ENCODE data around the gene DYTN.

DNA sequence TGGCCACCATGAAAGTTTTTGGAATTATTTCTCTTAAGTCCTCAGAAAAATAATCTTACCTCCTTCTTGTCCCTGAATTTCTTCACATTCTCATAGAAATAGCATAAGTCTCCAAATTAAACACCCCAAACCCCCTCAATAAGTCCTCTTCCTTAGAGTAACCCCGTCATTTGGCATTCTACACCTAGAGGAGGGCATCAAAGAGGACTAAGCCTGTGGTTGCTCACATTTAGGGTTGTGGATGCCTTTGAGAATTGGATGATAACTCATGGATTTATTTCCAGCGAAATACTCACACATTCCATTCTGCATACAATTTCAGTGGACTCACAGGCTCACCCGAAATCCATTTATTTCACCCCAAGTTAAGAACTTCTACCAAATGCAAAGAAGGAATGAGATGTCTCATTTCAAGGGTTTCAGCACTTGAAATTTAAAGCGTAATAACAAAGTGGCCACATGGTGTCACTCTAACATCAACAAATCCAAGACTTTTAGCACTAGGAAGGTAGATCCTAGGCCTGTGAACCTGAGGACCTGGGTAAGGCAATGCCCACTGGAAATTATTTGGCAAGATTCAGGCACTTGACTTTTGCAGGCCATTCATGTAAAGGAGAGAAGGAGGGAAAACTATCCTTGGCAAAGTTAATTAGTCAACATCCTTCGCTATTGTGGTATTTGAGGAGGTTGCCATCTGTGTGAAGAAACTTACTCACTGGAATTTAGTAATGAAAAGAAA is 24.6 kb downstream of the DYTN start:
- TF ChIP-seq, protein P1, sequence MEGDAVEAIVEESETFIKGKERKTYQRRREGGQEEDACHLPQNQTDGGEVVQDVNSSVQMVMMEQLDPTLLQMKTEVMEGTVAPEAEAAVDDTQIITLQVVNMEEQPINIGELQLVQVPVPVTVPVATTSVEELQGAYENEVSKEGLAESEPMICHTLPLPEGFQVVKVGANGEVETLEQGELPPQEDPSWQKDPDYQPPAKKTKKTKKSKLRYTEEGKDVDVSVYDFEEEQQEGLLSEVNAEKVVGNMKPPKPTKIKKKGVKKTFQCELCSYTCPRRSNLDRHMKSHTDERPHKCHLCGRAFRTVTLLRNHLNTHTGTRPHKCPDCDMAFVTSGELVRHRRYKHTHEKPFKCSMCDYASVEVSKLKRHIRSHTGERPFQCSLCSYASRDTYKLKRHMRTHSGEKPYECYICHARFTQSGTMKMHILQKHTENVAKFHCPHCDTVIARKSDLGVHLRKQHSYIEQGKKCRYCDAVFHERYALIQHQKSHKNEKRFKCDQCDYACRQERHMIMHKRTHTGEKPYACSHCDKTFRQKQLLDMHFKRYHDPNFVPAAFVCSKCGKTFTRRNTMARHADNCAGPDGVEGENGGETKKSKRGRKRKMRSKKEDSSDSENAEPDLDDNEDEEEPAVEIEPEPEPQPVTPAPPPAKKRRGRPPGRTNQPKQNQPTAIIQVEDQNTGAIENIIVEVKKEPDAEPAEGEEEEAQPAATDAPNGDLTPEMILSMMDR (IDR thresholded peaks at IDR 0.05): peak; percentile 38 to 73 (median 57)
- TF ChIP-seq POLR2A (IDR thresholded peaks at IDR 0.05) (no peak), EP300 (IDR thresholded peaks at IDR 0.05) (no peak)

Measured in tibial nerve (tissue), 4 donors.